ENCODE data around the gene FAM107B.

GRCh38 chr10:14476641-14477407 is 297.9 kb downstream of the FAM107B start:
- no peak for TF ChIP-seq EZH2 (IDR thresholded peaks at IDR 0.05; ENCODE audit: low read depth)
- no peak for TF ChIP-seq CTCF (conservative IDR thresholded peaks at IDR 0.05)

All from PC-9 (cell line).